ENCODE results near the gene KIF26A.

KIF26A gene

GRCh38 chr14:104096751-104097700 lies 41.4 kb upstream of the KIF26A start:
- H3K27me3 Mint-ChIP-seq = peaks cover 0 to 12% of the 10 kb centered on the region in 2 donors
- peaks cover 3% of the 10 kb centered on the region for H3K36me3 Mint-ChIP-seq (ENCODE audit: insufficient read depth)
- H3K4me1 Mint-ChIP-seq (ENCODE audit: low read depth in 2 of 2) = peaks cover 4 to 5% of the 10 kb centered on the region in 2 donors
- ATAC-seq (replicated peaks) = no peak
- DNase-seq = no peak
- H3K27ac Mint-ChIP-seq = no peak overlapping the region
- H3K4me3 Mint-ChIP-seq = no peak overlapping the region
- H3K9me3 Mint-ChIP-seq = no peaks in the 10 kb centered on the region

GRCh38 chr14:104098272-104099095 lies 39.9 kb upstream of the KIF26A start:
- Mint-ChIP-seq H3K36me3 (ENCODE audit: insufficient read depth) (peaks cover 3% of the 10 kb centered on the region), H3K4me1 (ENCODE audit: low read depth in 2 of 2) (peaks cover 4 to 5% of the 10 kb centered on the region in 2 donors)
- ATAC-seq (replicated peaks) = no peak

GRCh38 chr14:104099096-104100041 lies 39.0 kb upstream of the KIF26A start:
- H3K4me1 Mint-ChIP-seq (ENCODE audit: low read depth in 2 of 2) = peaks cover 3% of the 10 kb centered on the region in 2 donors
- H3K27ac Mint-ChIP-seq = no peak overlapping the region
- no peak for ATAC-seq (replicated peaks)
- DNase-seq = no peak
- H3K4me3 Mint-ChIP-seq = no peak overlapping the region
- H3K36me3 Mint-ChIP-seq (ENCODE audit: insufficient read depth) = peaks cover 3% of the 10 kb centered on the region
- peaks cover 0 to 12% of the 10 kb centered on the region in 2 donors for H3K27me3 Mint-ChIP-seq
- no peaks in the 10 kb centered on the region for H3K9me3 Mint-ChIP-seq

More at GRCh38 chr14:104098272-104099095, 39.9 kb upstream of the KIF26A start:
- no peak overlapping the region for H3K4me3 Mint-ChIP-seq
- no peak overlapping the region for H3K27ac Mint-ChIP-seq
- no peaks in the 10 kb centered on the region for H3K9me3 Mint-ChIP-seq
- no peak for DNase-seq
- H3K27me3 Mint-ChIP-seq = peaks cover 0 to 12% of the 10 kb centered on the region in 2 donors

- no peaks in the 10 kb centered on the region for H3K36me3 Mint-ChIP-seq (ENCODE audit: insufficient read depth)
- peaks cover 0 to 10% of the 10 kb centered on the region in 2 donors for H3K27me3 Mint-ChIP-seq
- H3K4me3 Mint-ChIP-seq = no peak overlapping the region
- DNase-seq = no peak
- no peak overlapping the region for H3K27ac Mint-ChIP-seq
- no peak for ATAC-seq (replicated peaks)
- no peaks in the 10 kb centered on the region for H3K9me3 Mint-ChIP-seq
- H3K4me1 Mint-ChIP-seq (ENCODE audit: low read depth in 2 of 2) = peaks cover 0 to 2% of the 10 kb centered on the region in 2 donors
Measured at GRCh38 chr14:104100171-104101085, 38.0 kb upstream of the KIF26A start.

- H3K27me3 Mint-ChIP-seq = peaks cover 0 to 2% of the 10 kb centered on the region in 2 donors
Measured at GRCh38 chr14:104101086-104101621, 37.2 kb upstream of the KIF26A start.

GRCh38 chr14:104101651-104102281 lies 36.6 kb upstream of the KIF26A start:
- Mint-ChIP-seq H3K9me3 (no peaks in the 10 kb centered on the region), H3K27me3 (no peaks in the 10 kb centered on the region), H3K27ac (no peak overlapping the region), H3K4me3 (no peak overlapping the region), H3K36me3 (ENCODE audit: insufficient read depth) (no peaks in the 10 kb centered on the region), H3K4me1 (ENCODE audit: low read depth in 2 of 2) (peaks cover 0 to 2% of the 10 kb centered on the region in 2 donors)
- no peak for ATAC-seq (replicated peaks)
- DNase-seq = no peak

More at GRCh38 chr14:104101086-104101621, 37.2 kb upstream of the KIF26A start:
- H3K9me3 Mint-ChIP-seq = no peaks in the 10 kb centered on the region
- H3K27ac Mint-ChIP-seq = no peak overlapping the region
- no peak for DNase-seq
- no peak for ATAC-seq (replicated peaks)
- H3K36me3 Mint-ChIP-seq (ENCODE audit: insufficient read depth) = no peaks in the 10 kb centered on the region
- no peak overlapping the region for H3K4me3 Mint-ChIP-seq
- peaks cover 0 to 2% of the 10 kb centered on the region in 2 donors for H3K4me1 Mint-ChIP-seq (ENCODE audit: low read depth in 2 of 2)

- ATAC-seq (replicated peaks) (no peak), DNase-seq (no peak)
- H3K9me3 Mint-ChIP-seq = no peaks in the 10 kb centered on the region
Measured at GRCh38 chr14:104102282-104102914, 36.0 kb upstream of the KIF26A start.

GRCh38 chr14:104103061-104103445 lies 35.3 kb upstream of the KIF26A start:
- Mint-ChIP-seq H3K9me3 (no peaks in the 10 kb centered on the region), H3K27me3 (no peaks in the 10 kb centered on the region), H3K4me3 (no peak overlapping the region), H3K27ac (no peak overlapping the region), H3K36me3 (ENCODE audit: insufficient read depth) (no peaks in the 10 kb centered on the region), H3K4me1 (ENCODE audit: low read depth in 2 of 2) (peaks cover 0 to 2% of the 10 kb centered on the region in 2 donors)
- ATAC-seq (replicated peaks) (no peak), DNase-seq (no peak)

More at GRCh38 chr14:104102282-104102914, 36.0 kb upstream of the KIF26A start:
- H3K4me1 Mint-ChIP-seq (ENCODE audit: low read depth in 2 of 2) = peaks cover 0 to 2% of the 10 kb centered on the region in 2 donors
- H3K36me3 Mint-ChIP-seq (ENCODE audit: insufficient read depth) = no peaks in the 10 kb centered on the region
- no peaks in the 10 kb centered on the region for H3K27me3 Mint-ChIP-seq
- no peak overlapping the region for H3K4me3 Mint-ChIP-seq
- no peak overlapping the region for H3K27ac Mint-ChIP-seq

GRCh38 chr14:104103446-104104075 lies 34.8 kb upstream of the KIF26A start:
- Mint-ChIP-seq H3K27ac (no peak overlapping the region), H3K27me3 (no peaks in the 10 kb centered on the region), H3K9me3 (no peaks in the 10 kb centered on the region), H3K4me1 (ENCODE audit: low read depth in 2 of 2) (peaks cover 0 to 2% of the 10 kb centered on the region in 2 donors), H3K4me3 (no peak overlapping the region), H3K36me3 (ENCODE audit: insufficient read depth) (no peaks in the 10 kb centered on the region)
- ATAC-seq (replicated peaks) = no peak
- DNase-seq = no peak

GRCh38 chr14:104104076-104104901 lies 34.1 kb upstream of the KIF26A start:
- H3K27ac Mint-ChIP-seq = no peak overlapping the region
- no peak for ATAC-seq (replicated peaks)
- no peak overlapping the region for H3K4me3 Mint-ChIP-seq
- H3K4me1 Mint-ChIP-seq (ENCODE audit: low read depth in 2 of 2) = peaks cover 0 to 2% of the 10 kb centered on the region in 2 donors
- H3K9me3 Mint-ChIP-seq = no peaks in the 10 kb centered on the region
- peaks cover 0 to 5% of the 10 kb centered on the region in 2 donors for H3K27me3 Mint-ChIP-seq
- DNase-seq = no peak
- H3K36me3 Mint-ChIP-seq (ENCODE audit: insufficient read depth) = no peaks in the 10 kb centered on the region

Data from effector memory CD8-positive, alpha-beta T cell (primary cell).